ENCODE measurements around the gene PRELP. TPM values are rescaled to one million over a fixed set of nuclear protein-coding genes. Genes with fewer than 3 reads are reported as not detected.
"Not testable (repeated sequence)": the region's sequence is repeated elsewhere in the genome, so short reads cannot be mapped to it uniquely, and the experiment has no call there.

The PRELP gene
- total RNA-seq, 2 donors from 2014 or later = not detected

DNA sequence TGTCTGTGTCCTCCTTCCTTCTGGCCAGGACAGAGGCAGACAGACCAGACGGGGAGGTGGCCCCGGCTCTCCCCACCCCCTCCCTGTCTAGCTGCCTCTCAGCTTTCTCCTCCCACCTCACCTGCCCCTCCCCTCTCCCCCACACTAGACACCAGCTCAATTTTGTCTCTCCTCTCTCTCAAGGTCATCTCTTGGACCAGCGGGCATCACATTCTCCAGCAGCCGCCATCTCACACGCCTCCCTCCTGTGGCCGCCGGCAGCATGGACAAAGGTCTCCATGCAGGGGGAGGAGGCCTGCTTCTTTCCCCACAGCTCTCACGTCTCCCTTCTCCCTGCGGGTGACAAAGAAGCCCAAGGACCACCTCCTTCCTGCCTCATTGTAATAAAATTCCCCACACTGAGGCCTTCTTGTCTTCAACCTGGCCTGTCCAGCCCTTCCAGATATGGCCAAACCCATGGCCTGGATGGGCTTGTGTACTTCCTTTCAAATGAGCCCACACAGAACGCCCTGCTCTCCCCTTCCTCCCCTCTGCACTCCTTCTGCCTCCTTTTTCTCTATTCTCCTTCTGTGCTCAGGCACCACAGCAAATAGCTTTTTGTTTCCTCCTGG, 33.0 kb downstream of the PRELP start:
- peaks cover under 1% of the 10 kb centered on the region for H3K27me3 Mint-ChIP-seq (ENCODE audit: low read depth)
- H3K27ac Mint-ChIP-seq = peak overlapping the region; percentile 47
- ATAC-seq (replicated peaks in 1 of 2) (no peak), DNase-seq (no peak)
- H3K4me3 Mint-ChIP-seq = no peak overlapping the region
- peaks cover 22% of the 10 kb centered on the region for H3K4me1 Mint-ChIP-seq (ENCODE audit: low read depth)
- no peaks in the 10 kb centered on the region for H3K9me3 Mint-ChIP-seq
- no peaks in the 10 kb centered on the region for H3K36me3 Mint-ChIP-seq (ENCODE audit: insufficient read depth in 2 of 2)

DNA sequence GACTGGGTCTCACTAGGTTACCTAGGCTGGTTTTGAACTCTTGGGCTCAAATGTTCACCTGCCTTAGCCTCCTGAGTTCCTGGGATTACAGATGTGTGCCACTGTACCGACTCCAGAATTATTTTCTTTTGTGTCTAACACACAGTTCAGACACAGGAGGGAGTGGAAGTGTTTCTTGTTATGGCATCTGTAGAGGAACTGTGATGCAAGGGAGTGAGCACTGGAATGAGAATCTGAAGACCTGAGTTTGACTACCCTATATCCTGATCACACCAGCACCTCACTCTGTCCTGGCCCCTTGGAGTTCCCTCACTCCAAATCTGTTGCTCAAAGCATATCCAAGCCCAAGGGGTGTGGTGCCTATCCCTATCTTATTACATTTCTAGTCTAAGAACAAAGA, 33.5 kb downstream of the PRELP start:
- no peak for ATAC-seq (replicated peaks in 1 of 2)
- H3K4me1 Mint-ChIP-seq (ENCODE audit: low read depth) = peaks cover 27% of the 10 kb centered on the region
- no peaks in the 10 kb centered on the region for H3K27me3 Mint-ChIP-seq (ENCODE audit: low read depth)
- peak overlapping the region; percentile 47 for H3K27ac Mint-ChIP-seq
- H3K36me3 Mint-ChIP-seq (ENCODE audit: insufficient read depth in 2 of 2) = no peaks in the 10 kb centered on the region
- no peak overlapping the region for H3K4me3 Mint-ChIP-seq
- no peaks in the 10 kb centered on the region for H3K9me3 Mint-ChIP-seq
- DNase-seq = no peak

DNA sequence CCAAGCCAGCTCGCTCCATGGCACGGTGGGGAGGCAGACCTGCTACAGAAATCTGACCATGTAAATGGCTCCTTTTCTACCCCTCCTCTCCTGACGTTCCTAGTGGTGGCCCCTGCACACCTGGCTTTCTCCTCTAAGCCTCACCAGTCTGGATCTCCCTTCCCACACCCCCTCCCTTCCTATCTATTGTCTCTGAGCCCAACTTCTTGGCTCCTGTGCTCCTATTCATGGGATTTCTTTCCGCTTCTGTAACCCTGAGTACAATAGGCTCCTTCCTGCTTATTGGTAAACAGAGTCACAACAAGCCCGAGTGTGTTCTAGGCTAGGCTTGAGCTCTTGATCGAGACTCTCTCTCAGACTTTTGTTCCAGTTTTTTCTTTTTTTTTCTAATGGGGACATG, 35.9 kb downstream of the PRELP start:
- DNase-seq (no peak), ATAC-seq (replicated peaks in 1 of 2) (no peak)
- H3K9me3 Mint-ChIP-seq = no peaks in the 10 kb centered on the region
- peaks cover 27% of the 10 kb centered on the region for H3K4me1 Mint-ChIP-seq (ENCODE audit: low read depth)
- H3K27me3 Mint-ChIP-seq (ENCODE audit: low read depth) = no peaks in the 10 kb centered on the region
- H3K4me3 Mint-ChIP-seq = no peak overlapping the region
- no peaks in the 10 kb centered on the region for H3K36me3 Mint-ChIP-seq (ENCODE audit: insufficient read depth in 2 of 2)
- no peak overlapping the region for H3K27ac Mint-ChIP-seq

DNA sequence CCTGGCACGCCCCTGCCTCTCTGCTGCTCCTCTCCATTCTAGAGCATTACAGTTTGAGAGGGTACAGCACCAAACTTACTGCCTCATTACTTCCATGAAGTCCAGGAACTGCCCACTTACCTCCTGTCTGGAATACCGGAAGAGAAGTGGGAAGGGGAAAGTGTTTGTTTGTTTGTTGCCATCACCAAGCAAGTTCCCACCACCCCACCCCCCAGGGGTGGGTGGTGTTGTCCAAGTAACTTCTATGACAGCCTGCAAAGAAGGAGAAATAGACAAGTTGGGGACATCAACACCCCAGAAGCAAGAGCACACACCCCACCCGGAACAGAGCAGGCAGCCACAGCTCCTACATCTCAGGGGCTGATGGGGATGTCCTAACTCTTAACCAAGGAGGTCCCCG, 36.3 kb downstream of the PRELP start:
- H3K27me3 Mint-ChIP-seq (ENCODE audit: low read depth) = no peaks in the 10 kb centered on the region
- ATAC-seq (replicated peaks in 1 of 2) (no peak), DNase-seq (no peak)
- no peak overlapping the region for H3K27ac Mint-ChIP-seq
- peaks cover 27% of the 10 kb centered on the region for H3K4me1 Mint-ChIP-seq (ENCODE audit: low read depth)
- H3K36me3 Mint-ChIP-seq (ENCODE audit: insufficient read depth in 2 of 2) = no peaks in the 10 kb centered on the region
- no peaks in the 10 kb centered on the region for H3K9me3 Mint-ChIP-seq
- no peak overlapping the region for H3K4me3 Mint-ChIP-seq

DNA sequence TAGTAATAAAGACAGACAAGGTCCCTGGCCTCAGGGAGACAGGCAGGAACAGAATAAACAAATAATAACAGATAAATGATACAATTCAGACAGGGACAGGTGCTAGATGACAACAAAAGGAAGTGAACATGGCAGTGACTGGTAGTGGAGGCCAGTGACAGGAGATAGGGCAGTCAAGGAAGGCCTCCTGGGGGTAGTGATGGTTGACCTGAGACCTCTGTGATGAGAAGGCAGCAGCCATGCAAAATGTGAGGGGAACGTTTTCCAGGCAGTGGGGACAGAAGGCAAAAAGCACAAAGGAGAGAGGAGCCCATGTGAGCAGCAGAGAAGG, 36.9 kb downstream of the PRELP start:
- H3K27me3 Mint-ChIP-seq (ENCODE audit: low read depth) = no peaks in the 10 kb centered on the region
- H3K4me1 Mint-ChIP-seq (ENCODE audit: low read depth) = peaks cover 27% of the 10 kb centered on the region
- DNase-seq = no peak
- peak overlapping the region; percentile 36 for H3K27ac Mint-ChIP-seq
- peak overlapping the region; percentile 1 to 81 for H3K4me3 Mint-ChIP-seq
- H3K9me3 Mint-ChIP-seq = no peaks in the 10 kb centered on the region
- ATAC-seq (replicated peaks in 1 of 2) = peak; percentile 29
- no peaks in the 10 kb centered on the region for H3K36me3 Mint-ChIP-seq (ENCODE audit: insufficient read depth in 2 of 2)

DNA sequence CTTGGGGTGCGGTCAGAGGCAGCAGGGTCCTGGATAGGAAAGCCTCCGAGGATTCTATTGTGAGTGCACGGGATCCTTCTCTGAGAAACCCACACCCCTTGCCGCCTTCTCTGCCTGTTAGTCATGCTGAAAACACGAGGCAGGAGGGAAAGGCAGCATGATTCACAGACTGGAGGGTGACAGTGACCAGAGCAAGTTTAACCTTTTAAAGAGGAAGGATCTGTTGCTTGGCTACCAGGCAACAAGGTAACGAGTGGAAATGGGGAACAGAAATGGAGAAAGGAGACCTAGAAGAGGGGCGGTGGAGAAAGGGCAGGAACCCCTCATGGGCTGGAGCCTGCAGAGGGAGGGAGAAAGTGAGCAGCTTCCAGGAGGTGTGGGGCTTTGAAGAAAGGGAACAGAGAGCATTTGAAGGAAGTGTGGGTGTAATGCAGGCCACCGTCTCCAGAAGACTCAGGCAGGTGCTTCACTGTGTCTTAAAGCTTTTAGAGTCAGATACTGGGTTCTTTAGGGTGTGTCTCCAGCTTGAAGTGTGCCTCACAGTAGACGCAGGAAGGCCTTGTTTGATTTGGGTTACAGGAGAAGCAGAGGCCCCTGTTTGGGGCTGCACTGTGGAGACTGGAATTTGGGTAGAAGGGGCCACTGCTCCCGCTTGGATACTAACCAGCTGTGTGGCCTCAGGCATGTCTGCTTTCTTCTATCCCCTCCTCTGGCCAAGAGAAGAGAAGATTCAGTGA, 37.4 kb downstream of the PRELP start:
- Mint-ChIP-seq H3K36me3 (ENCODE audit: insufficient read depth in 2 of 2) (no peaks in the 10 kb centered on the region), H3K27ac (peak overlapping the region; percentile 3), H3K27me3 (ENCODE audit: low read depth) (no peaks in the 10 kb centered on the region), H3K9me3 (no peaks in the 10 kb centered on the region), H3K4me1 (ENCODE audit: low read depth) (peaks cover 27% of the 10 kb centered on the region), H3K4me3 (peak overlapping the region; percentile 42 to 81)
- ATAC-seq (replicated peaks in 1 of 2) (peak; percentile 92 to 93), DNase-seq (peak; percentile 56 to 67)

DNA sequence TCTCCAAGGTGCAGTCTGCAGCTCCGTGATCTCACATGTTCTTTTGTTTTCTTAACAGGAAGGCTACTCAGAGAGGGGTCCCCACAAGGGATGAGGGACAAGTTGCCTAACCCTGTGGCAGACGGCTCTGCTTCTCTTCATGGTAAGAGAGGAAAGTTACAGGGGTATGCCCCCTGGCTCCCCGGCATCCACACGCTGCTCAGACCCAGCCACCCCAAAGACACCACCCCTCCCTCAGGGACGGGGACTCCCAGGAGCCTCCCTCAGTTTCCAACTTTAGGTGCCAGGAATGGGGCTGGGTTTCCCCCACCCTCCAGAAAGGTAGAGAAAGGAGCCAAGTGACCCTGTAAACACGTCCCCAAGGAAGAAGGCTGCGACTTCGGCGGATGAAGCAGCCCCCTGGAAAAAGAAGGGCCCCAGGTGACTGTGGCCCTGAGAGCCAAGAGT, 38.0 kb downstream of the PRELP start:
- Mint-ChIP-seq H3K9me3 (no peaks in the 10 kb centered on the region), H3K4me3 (peak overlapping the region; percentile 42 to 81), H3K36me3 (ENCODE audit: insufficient read depth in 2 of 2) (no peaks in the 10 kb centered on the region), H3K4me1 (ENCODE audit: low read depth) (peaks cover 27% of the 10 kb centered on the region), H3K27ac (no peak overlapping the region), H3K27me3 (ENCODE audit: low read depth) (no peaks in the 10 kb centered on the region)
- ATAC-seq (replicated peaks in 1 of 2) (peak in 1 of 2 donors; percentile 2), DNase-seq (no peak)

DNA sequence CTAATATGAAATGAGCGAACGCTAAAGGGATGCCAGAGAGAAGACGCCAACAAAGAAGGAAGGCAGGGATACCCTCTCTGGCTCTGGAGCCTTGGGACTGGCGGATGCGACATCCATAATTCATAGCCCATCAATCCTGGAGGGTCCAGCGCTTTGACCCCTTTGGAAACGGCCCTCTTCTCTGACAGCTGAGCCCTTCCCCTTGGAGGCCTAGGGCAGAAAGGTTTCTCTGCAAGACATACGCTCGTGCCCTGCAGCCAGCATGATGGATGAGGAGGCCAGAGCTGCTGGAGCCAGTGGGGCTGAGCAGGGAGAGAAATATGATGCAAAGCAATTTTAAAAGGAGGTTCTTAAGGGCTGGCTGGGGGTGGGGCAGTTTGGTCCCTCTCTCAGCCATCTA, 40.6 kb downstream of the PRELP start:
- DNase-seq (no peak), ATAC-seq (replicated peaks in 1 of 2) (no peak)
- H3K27me3 Mint-ChIP-seq (ENCODE audit: low read depth) = no peaks in the 10 kb centered on the region
- H3K36me3 Mint-ChIP-seq (ENCODE audit: insufficient read depth in 2 of 2) = no peaks in the 10 kb centered on the region
- H3K4me1 Mint-ChIP-seq (ENCODE audit: low read depth) = peaks cover 31% of the 10 kb centered on the region
- no peak overlapping the region for H3K27ac Mint-ChIP-seq
- no peaks in the 10 kb centered on the region for H3K9me3 Mint-ChIP-seq
- H3K4me3 Mint-ChIP-seq = no peak overlapping the region

DNA sequence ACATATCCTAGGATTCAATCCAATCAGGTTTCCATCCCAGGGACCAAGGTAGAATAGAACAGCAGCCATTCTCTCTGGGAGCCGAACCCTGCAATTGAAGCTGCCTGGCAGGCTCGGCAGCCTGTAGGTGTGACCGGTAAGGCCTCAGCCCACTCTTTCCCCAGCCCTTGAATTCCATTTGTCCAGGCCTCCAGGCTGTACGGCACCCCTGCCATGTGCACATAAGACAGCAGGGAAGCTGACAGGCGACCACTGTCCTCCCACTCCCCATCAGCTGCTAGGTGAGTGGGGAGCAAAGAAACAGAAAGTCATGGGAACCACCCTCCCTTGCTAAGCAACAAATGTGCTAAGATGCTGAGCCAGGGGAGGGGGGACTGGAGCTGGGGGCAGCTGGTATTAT, 41.3 kb downstream of the PRELP start:
- Mint-ChIP-seq H3K27me3 (ENCODE audit: low read depth) (no peaks in the 10 kb centered on the region), H3K27ac (no peak overlapping the region), H3K4me3 (no peak overlapping the region), H3K4me1 (ENCODE audit: low read depth) (peaks cover 35% of the 10 kb centered on the region), H3K9me3 (no peaks in the 10 kb centered on the region), H3K36me3 (ENCODE audit: insufficient read depth in 2 of 2) (no peaks in the 10 kb centered on the region)
- DNase-seq (no peak), ATAC-seq (replicated peaks in 1 of 2) (no peak)

DNA sequence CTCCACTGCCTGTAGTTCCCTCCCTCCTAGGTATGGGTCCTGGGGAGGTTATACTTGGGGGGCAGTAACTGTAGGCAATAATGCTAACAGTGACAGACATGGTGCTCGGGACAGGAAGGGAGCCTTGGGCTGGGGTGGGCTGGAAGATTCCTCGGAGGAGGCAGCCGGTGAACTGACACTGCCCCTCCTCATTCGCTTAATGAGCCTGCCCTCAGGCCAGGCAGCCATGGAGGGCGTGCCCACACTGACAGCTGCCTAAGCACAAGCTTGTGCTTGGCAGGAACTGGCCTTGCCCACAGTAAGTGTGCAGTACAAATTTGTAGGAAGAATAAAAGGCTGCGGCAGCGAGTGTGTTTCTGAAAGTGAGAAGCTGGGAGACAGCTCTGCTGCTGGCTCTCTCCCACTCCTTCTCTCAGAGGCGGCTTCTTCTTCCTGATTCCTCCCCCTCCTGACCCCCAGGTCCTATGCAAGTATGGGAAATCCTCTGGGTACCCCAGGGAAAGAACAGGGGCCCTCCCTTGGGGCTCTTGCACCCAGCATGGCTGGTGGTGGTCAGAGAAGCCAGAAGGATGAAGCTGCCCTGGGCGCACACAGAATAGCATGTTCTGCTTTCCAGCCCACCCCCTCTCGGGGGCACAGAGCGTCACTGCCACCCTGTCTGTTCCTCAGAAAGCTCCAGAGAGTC, 42.0 kb downstream of the PRELP start:
- Mint-ChIP-seq H3K36me3 (ENCODE audit: insufficient read depth in 2 of 2) (no peaks in the 10 kb centered on the region), H3K27ac (no peak overlapping the region), H3K4me1 (ENCODE audit: low read depth) (peaks cover 30% of the 10 kb centered on the region), H3K9me3 (no peaks in the 10 kb centered on the region), H3K27me3 (ENCODE audit: low read depth) (no peaks in the 10 kb centered on the region), H3K4me3 (no peak overlapping the region)
- DNase-seq (no peak), ATAC-seq (replicated peaks in 1 of 2) (no peak)

DNA sequence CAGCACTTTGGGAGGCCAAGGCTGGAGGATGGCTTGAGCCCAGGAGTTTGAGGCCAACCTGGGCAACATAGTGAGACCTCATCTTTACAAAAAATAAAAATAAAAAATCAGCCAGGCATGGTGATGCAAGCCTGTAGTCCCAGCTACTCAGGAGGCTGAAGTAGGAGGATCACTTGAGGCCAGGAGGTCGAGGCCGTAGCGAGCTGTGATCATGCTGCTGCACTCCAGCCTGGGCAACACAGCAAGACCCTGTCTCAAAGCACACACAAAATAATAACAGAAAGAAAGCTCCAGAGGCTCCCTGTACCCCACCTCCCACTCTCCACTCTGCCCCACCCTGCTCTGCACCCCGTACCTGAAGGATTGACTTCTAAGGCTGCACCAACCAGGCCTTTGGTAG, 42.5 kb downstream of the PRELP start:
- not testable (repeated sequence) for H3K36me3 Mint-ChIP-seq (ENCODE audit: insufficient read depth in 2 of 2); H3K9me3 Mint-ChIP-seq; H3K27me3 Mint-ChIP-seq (ENCODE audit: low read depth); H3K4me3 Mint-ChIP-seq; ATAC-seq (replicated peaks in 1 of 2); DNase-seq; H3K27ac Mint-ChIP-seq
- H3K4me1 Mint-ChIP-seq (ENCODE audit: low read depth) = peaks cover 24% of the 10 kb centered on the region

DNA sequence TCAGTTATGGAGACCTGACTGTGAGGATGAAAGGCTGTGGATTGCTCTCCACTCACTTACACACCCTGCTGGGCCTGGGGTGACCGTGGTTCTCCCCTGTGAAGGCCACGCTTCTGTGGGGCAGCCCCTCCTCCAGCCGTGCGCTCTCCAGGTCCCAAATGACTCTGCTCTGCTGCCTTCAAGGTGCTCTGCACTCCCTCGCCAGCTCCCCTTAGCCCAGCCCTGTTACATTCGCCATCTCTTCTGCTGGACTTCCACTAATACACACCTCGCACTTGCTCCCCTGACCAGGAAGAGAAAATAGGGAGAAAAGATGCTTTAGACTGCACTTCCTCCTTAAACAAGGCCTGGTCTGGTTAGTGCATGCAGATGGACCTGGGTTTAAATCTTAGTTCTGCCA, 42.9 kb downstream of the PRELP start:
- no peak for ATAC-seq (replicated peaks in 1 of 2)
- Mint-ChIP-seq H3K27ac (no peak overlapping the region), H3K4me1 (ENCODE audit: low read depth) (peaks cover 20% of the 10 kb centered on the region)

DNA sequence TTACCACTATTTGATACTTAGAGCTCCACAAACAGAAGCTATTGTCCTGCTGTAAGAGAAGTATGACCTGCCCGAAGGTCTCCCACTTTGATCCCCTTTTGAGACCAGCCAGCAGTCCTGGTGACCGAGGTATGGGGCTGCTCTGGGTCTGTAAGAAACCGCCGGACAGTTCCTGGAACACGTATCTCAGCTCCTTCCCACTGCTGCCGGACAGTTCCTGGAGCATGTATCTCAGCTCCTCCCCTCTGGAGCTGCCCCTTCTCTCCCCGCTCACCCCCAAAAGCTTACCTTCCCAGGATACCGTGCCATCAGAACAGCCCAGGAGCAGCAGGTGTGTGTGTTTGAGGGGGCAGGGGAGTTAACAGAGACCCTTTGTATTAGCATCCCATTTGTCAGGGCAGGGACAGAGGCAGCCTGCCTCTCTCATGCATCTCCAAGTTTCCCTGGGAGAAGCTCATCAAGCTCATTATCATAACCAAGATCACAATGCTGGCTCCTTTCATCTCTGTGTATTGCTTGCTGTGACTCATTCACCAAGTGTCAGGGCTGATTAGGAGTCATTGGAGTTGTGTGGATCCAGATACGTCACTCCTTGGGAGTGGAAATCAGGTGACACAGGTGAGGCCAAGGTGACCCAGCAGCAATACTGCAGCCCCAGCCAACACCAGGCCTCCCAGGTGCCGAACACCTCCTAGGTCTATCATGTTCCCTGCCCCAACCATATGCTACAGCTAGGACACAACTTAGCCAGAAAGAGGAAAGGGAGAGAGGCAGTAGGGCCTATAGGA, 43.6 kb downstream of the PRELP start:
- H3K9me3 Mint-ChIP-seq = no peaks in the 10 kb centered on the region
- no peak overlapping the region for H3K4me3 Mint-ChIP-seq
- H3K27me3 Mint-ChIP-seq (ENCODE audit: low read depth) = no peaks in the 10 kb centered on the region
- H3K27ac Mint-ChIP-seq = no peak overlapping the region
- no peak for DNase-seq
- peaks cover 13% of the 10 kb centered on the region for H3K4me1 Mint-ChIP-seq (ENCODE audit: low read depth)
- no peak for ATAC-seq (replicated peaks in 1 of 2)
- H3K36me3 Mint-ChIP-seq (ENCODE audit: insufficient read depth in 2 of 2) = no peaks in the 10 kb centered on the region

More for the DNA sequence above, 42.9 kb downstream of the PRELP start:
- DNase-seq = no peak
- no peaks in the 10 kb centered on the region for H3K9me3 Mint-ChIP-seq
- no peak overlapping the region for H3K4me3 Mint-ChIP-seq
- H3K27me3 Mint-ChIP-seq (ENCODE audit: low read depth) = no peaks in the 10 kb centered on the region
- H3K36me3 Mint-ChIP-seq (ENCODE audit: insufficient read depth in 2 of 2) = no peaks in the 10 kb centered on the region

Measured in activated T-cell treated with anti-CD3 and anti-CD28 coated beads, Interleukin-2, amount 50 U/mL, for 72 hours (primary cell).